Loucy (cell line): ENCODE data around the gene SLC45A2.

Experiments used
- CTCF ChIP-seq: fragments of 200-600 bp; sonication (generic); conservative IDR thresholded peaks from 2 replicates; pipeline ENCODE4 v1.5.1; 2014; ENCODE audit warnings: mild to moderate bottlenecking, antibody characterized with exemption, low read length
- EZH2phosphoT487 ChIP-seq: fragments of 200-600 bp; IDR thresholded peaks from 2 replicates; pipeline ENCODE4 v1.6.1; 2018; ENCODE audit warnings: antibody characterized with exemption, mild to moderate bottlenecking, moderate library complexity, borderline replicate concordance

- no peak for TF ChIP-seq CTCF
- TF ChIP-seq EZH2phosphoT487, result no peak
Measured at GRCh38 chr5:34016750-34017149, 32.3 kb upstream of the SLC45A2 start.
